GM21825 (cell line): ENCODE data around the gene CLVS2.

Experiments
- ATAC-seq: cut with Tn5 transposase; IDR thresholded peaks from one replicate; pipeline ENCODE4 v1.9.1; 2021; ENCODE audit warnings: mild to moderate bottlenecking, moderate library complexity; ENCODE audit not compliant: unreplicated experiment

CLVS2 gene, protein sequence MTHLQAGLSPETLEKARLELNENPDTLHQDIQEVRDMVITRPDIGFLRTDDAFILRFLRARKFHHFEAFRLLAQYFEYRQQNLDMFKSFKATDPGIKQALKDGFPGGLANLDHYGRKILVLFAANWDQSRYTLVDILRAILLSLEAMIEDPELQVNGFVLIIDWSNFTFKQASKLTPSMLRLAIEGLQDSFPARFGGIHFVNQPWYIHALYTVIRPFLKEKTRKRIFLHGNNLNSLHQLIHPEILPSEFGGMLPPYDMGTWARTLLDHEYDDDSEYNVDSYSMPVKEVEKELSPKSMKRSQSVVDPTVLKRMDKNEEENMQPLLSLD

DNA sequence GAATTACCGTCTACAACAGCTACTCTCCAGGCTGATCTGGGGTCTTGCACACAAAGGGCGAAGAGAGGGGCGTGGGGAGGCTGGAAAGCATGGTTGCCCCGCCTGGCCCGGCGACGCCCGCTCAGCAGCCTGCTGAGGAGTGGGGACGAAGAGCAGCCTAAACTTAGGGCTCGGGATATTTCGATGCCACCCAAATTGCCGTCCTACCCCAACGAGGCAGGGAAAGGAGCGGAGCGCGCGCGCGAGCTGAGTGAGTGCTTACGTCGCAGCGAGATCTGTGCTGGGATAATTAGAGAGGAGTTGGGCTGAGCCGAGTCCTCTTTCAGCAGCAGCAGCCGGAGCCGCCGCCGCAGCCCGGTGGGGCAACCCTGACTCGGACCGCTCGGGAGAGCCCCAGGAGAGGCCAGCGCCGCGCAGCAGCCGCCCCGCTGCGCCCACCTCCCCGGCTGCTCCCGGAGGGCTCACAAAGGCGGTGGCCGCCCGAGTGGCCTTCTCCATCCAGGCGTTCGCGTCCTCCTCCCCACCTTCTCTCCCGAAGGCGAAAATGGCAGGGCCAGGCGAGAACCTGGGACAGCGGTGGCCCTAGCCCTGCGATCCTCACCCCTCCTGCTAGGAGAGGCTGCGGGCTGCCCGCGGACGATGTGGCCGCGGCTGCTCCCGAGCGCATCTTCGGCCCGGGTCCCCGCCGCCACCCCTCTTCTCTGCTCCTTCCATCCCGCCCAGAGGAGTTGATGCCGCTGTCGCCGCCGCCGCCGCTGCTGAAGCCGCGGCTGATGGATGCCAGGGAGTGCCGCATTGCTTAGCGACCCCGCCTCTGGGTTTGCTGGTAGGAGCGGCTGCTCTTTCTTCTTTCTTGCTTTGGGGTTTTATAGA lies at the start of gene CLVS2:
CLVS2 (plus strand) TSS at position 315 of the 873 bp plus-strand sequence. CDS start 1,543 bp downstream, outside the sequence.
- no peak for ATAC-seq

DNA sequence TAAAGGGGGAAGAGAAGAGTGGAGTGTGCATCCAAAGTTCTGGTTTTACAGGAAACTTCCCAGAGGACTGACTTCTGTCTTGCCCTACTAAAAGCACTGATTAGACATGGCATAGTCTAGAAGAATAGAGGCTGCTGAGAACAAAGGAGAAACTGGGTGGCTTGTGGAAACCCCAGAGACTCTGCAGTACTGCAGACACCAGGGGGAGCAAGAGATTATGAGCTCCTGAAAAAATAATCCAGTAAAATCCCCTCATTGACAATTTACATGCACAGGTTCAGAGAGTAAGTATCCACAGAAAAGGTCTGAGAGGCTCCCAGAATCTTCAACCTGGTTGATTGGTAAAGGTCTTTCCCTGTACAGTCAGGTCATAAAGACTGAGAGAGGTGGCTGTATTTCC lies 48.7 kb upstream of the CLVS2 start:
- no peak for ATAC-seq

DNA sequence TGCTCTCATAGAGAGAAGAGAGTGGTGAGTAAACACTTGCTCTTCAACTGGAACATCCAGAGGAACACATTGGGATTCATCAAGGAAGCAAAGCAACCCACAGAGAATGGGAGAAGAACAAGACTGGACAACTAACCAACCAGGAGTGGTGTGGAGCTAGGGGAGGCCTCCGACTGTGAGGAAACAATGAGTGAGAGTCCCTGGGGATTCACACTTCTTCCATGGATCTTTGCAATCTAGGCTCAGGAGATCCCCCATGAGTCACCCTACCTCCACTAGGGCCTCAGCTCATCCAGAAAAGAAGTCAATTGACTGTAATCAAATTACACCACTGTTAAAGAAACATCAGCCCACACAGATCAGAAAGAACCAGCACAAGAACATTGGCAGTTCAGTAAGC lies 42.3 kb upstream of the CLVS2 start:
- ATAC-seq = no peak

DNA sequence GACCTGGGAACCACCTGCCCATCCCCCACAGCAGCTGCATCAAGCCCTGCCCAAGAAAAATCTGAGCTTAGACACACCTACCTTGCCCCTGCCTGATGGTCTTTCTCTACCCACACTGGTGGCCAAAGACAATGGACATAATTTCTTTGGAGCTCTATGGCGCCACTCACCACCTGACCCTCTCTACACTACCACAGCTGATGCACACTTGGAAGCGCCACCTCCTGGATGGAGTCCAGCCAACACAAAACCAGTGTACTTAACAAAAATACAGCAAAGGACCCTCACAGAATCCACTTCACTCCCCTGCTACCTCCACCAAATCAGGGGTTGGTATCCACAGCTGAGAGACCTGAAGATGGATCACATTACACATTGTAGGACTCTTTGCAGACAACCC lies 39.7 kb upstream of the CLVS2 start:
- ATAC-seq = no peak

DNA sequence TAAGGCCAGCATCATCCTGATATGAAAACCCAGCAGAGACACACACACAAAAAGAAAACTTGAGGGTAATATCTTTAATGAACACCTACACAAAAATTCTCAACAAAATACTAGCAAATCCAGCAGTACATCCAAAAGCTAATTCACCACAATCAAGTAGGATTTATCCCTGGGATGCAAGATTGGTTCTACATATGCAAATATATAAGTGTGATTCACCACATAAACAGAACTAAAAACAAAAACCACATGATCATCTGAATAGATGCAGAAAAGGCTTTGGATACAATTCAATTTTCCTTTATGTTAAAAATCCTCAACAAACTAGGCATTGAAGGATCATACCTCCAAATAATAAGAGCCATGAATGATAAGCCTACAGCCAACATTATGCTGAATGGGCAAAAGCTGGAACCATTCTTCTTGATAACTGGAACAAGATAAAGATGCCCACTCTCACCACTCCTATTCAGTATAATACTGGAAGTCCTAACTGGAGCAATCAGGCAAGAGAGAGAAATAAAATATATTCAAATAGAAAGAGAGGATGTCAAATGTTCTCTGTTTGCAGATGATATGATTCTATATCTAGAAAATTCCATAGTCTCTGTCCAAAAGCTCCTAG lies 33.9 kb upstream of the CLVS2 start:
- no peak for ATAC-seq

DNA sequence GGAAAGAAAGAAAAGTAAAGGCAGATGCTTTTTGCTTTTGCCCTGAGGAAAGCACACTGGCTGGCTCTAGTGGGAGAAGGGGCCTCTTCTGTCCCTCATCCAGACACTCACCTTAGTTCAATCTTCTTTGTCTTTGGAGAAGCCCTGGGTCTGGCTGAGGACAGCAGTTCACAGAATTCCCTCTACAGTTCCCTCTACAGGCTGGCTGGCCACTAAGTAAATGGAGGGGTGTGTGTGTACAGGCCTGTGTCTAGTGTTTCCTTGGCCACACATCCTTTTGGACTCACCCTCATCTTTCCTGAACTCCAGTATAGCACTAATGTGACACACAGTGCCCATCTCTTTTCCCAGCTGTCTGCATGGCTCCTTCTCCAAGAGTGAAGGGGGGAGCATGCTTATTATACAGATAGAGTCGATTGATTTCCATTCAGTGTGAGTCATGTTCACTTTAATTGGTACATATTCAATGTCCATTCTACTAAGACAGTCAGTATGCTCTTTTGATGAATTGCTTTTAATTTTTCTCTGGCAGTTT lies 26.0 kb upstream of the CLVS2 start:
- no peak for ATAC-seq

DNA sequence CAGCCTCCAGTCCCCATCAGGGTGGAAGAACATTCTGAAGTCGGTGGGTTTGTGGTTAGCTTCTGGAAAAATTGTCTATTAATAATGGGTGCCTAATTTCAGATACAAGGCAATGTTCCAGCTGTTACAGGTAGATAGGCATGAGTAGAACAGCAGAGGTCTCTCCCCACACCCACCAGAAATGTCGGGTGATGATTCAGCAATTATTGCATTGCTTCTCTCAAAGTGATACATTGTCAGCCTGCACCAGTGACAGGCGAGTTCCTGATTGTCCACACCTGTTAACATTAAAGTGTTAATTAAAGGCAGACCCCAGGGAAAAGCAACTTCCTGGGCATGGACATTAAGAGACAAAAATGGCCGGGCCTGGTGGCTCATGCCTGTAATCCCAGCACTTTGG lies 18.9 kb upstream of the CLVS2 start:
- no peak for ATAC-seq

DNA sequence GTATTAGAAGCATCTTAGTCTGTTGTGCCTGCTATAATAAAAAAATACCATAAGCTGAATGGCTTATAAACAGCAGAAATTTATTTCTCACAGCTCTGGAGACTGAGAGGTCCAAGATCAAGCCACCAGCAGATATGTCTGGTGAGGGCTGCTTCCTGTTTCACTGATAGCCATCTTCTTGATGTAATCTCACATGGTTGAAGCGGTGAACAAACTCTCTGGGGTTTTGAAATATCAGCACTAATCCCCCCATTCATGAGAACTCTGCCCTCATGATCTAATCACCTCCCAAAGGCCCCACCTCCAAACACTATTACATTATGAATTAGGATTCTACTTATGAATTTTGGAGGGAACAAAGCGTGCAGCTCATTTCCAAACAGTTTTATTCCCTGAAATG lies 11.6 kb upstream of the CLVS2 start:
- ATAC-seq = no peak

DNA sequence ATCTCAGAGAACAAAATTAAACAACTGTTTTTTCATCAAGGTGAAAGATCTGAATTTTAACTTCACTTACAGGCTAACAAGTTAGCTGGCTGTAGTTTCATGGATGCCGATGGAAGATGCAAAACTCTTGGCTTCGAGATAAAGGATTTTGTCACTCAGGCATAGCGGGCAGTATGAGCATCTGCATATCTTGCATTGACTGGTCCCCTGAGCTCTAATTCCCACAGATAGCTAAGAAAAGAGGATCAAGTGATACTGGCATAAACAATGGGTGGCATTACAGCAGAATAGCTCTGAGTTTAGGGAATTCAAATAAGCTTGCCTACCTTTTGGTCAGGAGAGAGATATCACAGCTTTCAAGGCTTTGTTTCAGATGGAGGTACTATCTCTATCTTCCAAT lies 1.8 kb upstream of the CLVS2 start:
- ATAC-seq = no peak

DNA sequence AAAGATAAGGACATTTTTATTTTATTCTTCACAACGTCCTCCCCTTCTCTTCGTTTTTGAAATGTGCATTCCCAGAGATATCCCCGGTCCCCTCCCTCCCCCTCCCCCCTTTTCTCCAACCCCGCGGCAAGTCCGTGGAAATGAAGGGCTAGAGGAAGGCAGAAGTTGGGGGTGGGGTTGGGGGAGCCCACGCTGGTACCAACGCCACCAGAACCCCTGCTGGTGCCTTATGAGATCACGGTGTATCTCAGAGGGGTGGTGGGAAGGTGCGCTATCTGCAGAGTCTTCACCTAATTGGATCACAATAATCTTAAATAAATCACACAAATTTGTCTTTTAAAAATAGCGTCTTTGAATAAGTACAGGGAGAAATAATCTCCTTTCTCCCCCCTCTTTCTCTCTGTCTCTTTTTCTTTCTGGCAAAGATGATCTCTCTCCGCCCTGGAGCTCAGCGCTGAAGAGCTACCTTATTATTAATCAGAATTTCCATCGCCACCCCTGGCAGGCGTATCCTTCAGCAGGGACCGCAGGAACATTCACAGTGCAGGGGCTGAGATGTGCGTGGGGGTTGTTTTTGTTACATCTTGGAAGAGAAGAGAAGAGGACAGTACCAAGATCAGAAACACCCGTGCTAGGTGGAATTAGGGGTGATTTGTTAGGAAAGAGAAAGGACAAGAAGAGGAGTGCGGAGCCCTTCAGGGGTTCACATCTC lies 915 bp downstream of the CLVS2 start:
- no peak for ATAC-seq

DNA sequence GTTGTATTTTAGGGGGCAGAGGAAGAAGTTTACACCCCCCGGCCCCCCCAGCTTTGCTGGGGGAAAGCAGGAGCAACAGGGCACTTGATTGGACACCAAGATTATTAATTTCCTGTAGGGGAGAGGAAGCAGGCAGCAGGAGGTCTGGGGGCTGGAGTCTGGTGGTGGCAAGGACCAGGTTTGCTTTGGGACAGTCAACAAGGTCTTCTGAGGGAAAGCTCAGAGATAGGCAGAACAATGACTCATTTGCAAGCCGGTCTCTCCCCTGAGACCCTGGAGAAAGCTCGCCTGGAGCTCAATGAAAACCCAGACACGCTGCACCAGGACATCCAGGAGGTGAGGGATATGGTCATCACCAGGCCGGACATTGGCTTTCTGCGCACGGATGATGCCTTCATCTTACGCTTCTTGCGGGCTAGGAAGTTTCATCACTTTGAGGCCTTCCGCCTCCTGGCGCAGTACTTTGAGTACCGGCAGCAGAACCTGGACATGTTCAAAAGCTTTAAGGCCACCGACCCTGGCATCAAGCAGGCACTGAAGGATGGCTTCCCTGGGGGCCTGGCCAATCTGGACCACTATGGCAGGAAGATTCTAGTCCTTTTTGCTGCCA lies 1.6 kb downstream of the CLVS2 start:
- no peak for ATAC-seq

DNA sequence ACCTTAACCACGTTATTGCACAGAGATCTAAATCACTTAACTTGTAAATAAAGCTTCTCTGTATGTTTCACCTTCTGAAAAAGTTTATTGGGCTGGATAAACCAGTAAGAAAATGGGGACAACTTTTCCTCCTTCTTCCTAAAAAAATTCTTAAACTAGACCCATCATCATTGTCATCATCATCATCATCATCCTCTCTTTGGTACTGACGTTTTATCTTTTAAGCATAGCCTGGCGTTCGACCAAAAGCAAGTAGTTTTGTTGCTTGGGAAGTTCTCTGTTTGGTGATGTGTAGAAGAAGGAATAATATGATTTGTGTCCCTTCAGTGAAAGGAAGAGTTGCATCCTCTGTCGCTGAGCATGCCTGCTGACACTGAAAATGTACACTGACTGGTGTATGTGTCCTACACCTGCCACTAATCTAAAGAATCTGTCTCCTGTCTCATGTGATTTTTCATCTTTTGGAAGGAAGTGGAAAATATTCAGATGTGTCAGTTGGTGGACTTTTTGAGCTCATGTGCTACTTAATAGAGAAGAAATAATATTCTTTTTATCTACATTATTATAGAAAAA lies 2.5 kb downstream of the CLVS2 start:
- ATAC-seq = no peak

DNA sequence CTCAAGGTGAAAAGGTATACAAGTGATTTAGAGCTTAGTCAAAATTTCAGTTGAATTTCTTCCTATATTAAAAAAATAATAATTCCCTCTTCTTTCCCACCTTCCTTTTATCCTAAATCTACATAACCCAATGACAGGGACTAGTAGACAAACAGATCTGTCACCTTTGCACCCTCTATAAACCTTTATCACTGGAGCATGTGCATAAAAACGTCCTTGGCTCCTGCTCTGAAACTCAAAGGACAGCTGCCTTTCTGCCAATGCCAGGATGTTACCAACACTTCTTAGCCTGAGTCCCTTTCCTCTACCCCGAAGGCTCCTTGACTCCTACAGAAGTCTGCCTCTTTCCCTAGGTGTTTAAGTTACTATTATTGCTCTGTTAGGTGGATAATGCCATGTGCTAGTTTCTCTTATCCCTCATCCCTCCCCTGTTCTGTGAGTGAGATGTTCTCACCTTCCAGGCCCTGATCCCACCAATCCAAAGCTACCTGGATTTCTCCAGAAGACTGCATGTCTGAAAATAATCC lies 4.3 kb downstream of the CLVS2 start:
- no peak for ATAC-seq

DNA sequence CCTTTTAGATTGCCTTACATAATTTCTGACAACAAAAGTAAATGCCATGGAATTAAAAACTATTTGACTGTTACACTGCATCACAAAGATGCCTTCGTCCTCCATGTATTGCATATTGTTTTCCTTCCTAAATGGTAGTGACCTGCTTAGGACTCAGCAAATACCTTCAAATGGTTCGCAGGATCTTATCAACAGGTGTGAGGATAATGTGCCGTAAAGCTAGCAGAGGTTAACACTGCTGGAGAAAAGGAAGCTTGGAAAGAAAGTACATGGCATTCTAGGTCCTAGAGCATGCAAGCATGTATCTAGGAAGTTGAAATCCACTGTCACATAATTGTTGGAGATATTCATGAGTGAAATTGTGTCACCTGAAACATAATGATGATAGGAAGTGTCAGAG lies 5.5 kb downstream of the CLVS2 start:
- ATAC-seq = no peak

DNA sequence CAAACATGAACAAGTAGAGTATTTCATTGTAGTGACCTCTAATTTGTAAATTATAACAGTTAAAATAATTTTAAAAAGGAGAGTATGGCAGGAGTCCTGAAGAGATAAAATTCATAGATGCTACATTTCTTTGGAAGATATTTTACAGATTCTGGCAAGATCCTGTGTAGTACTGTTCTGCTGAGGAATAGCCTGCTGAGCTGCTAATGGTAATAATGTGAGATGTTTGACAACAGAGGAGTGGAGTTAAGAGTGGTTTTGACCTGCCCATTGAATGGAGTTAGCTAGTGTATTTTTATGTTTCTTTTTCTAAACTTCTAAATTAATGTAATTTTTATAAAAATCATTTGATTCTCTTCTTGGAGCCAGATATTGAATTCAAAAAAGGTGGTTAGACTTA lies 11.8 kb downstream of the CLVS2 start:
- no peak for ATAC-seq

DNA sequence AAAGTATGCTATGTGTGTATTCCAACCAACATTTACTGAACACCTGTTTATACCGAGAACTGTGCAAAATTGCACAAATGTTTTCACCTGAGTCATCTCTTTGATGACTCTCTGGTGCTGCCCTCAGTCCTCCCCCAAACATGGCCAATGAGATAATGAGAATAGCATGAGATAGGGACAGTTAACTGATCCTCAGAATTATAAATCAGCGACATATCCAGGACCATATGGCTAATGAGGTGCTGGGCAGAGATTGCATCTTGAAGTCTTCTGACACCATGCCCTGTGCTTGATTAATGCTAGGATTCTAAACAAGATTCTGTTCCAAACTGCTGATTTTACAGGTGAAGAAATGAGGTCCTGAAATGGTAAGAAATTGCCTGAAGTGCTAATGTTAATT lies 13.0 kb downstream of the CLVS2 start:
- no peak for ATAC-seq

DNA sequence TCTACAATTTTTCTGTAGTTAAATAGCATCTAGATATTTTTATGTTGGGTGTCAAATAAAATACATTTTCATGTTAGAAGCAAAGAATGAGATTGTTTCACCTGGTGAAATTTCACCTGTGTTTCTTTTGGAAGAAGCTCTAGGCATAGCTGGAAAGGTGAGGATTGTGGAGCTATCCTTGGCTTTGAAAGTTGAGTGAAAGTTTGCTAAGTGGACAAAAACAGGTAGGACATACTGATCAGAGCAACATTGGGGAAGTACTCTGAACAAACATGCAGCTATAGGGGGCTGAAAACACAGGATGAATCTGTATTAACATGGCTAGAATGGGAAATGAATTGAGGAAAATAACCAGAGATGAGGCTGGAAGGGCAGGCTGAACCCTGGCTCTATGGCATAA lies 18.8 kb downstream of the CLVS2 start:
- ATAC-seq = no peak

DNA sequence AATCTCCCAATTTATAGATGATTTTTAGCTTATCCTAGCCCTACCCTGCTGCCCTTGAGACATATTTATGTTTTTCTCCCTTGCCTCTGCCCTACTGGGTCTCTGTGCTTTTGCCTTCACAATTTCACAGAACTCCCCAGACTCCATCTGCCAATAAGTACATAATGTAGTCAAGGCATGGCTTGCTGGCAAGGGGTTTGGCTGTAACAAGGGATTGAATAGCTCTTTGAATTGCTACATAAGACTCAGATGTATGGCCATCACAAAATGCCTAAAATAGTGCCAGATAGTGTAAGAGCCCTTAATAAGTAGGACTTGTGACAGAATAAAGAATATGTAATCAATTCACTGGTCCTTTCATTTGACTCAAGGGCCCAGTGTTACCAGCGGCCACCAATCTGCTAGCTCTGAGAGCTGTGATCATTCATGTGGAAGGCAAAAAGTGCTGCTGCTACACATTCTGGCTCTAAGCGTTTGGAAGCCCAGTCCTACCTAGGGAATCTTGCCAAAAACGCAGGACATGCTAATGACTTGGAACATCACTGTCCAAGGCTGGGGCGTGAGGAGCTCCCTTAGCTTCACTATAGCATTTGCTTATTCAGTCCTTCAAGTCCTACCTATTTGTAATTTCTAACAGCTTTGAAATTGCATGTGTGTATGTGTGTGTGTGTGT lies 20.5 kb downstream of the CLVS2 start:
- ATAC-seq = no peak

DNA sequence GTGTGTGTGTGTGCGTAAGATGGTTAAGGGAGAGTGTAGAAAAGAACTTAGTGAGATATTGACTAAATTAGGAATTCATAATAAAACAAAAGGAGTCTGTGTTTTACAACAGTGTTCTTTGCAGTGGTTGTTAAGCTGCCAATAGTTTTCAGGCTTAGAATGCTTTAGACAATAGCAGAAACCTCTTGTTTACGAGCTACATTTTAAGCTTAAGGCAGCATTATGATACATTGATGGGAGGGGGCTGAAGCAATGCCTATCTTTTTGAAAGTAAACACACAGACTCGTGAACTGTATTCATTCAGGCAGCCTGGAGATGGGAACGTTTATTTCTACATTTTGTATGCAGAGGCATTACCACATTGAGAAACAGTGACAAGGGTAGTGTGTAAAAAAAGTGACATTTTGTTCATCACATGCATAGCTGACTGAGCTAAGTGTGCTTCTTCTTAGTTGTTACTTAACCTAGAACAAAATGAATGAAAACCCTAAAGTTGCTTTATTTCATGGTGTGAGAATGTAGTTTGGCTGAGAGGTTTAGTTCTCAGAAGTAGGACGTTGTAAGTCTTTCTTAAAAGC lies 21.2 kb downstream of the CLVS2 start:
- no peak for ATAC-seq
